Astrocyte of the hippocampus (primary cell): ENCODE data around the gene LAMA2.

Experiments used
- DNase-seq: peaks from one replicate; pipeline ENCODE4 v3.0.0; 2011; ENCODE audit warnings: low read depth, low spot score

LAMA2 gene

DNA sequence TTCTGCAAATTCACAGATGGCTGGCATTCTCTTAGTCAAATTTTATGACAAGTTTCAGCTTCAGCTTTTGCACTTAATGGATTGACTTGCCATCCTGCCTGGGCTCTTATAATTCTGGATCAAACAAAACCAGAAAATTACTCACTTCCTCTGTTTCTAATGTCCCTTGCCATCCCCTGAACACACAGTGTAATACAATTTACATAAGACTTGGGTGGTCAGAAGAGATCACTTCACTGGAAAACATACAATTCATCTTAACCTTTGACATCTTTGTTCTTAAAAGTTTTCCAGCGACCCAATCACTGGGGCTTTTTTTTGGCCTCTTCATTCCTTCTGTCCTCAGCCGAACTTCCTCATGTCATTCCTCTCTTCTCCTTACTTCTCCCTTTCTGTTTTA is 628.0 kb downstream of the LAMA2 start:
- peak; percentile 12 for DNase-seq

DNA sequence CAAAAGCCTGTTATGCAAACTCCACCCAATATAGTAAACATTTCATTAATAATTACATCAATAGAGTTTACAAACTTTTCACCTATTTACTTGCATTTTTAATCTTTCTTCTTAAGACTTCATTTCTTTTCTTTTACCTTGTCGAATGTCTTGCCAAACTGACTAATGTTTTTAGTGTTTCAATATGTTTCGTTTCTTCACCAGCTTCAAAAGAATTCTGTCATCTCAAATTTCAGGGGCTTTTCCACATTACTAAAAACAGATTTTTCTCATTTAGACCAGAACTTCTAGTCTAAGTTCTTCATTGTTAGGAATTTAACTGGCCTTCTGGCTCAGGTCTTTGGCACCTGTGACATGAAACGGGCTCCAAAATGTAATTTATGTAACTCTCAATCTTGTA is 630.5 kb downstream of the LAMA2 start:
- peak; percentile 22 for DNase-seq

DNA sequence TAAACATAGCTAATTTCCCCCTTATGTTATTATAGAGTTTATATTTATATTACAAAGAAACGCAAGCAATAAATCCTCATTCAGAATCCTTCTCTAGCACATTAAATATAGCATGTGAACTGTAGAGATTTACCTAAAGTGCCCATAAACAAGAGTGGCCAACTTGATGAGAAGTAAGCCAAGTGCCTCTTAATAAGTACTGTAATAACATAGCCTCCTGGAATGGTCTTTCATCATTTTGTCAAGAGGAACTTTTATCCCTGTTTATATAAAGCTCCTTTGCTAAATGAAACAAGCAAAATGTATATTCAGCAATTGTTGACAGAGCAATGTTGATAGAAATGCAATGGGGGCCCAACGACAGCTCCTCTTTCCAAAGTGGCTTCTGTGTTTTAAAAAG is 632.1 kb downstream of the LAMA2 start:
- no peak for DNase-seq

DNA sequence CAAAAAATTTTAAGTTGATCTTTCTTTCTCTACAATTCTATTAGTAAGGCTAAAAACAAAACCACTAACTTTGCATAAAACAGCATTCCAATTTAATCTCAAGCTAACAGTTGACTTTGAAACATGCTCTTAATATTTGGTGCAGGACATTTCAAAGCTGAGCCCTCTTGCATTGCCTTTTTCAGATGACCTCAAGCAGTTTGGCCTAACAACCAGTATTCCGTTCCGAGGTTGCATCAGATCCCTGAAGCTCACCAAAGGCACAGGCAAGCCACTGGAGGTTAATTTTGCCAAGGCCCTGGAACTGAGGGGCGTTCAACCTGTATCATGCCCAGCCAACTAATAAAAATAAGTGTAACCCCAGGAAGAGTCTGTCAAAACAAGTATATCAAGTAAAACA is 633.1 kb downstream of the LAMA2 start:
- DNase-seq: peak; percentile 15

DNA sequence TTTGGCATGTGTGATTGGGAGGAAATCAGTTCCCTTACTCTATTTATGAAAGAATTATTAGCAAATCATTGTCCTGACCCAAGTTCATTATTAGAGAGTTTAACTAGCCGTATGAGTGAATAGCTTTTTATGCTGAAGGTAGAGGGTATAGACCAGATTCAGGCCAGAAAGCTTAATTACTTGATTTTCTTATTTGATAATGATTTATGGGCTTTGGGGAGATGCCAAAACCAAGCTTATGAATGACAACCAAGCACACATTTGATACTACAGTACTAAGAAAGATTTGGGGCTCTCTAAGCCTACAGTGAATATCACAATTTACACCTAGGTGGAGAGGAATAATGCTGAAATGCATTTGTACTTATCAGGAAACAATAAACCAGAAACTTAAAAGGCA is 633.8 kb downstream of the LAMA2 start:
- DNase-seq: no peak

DNA sequence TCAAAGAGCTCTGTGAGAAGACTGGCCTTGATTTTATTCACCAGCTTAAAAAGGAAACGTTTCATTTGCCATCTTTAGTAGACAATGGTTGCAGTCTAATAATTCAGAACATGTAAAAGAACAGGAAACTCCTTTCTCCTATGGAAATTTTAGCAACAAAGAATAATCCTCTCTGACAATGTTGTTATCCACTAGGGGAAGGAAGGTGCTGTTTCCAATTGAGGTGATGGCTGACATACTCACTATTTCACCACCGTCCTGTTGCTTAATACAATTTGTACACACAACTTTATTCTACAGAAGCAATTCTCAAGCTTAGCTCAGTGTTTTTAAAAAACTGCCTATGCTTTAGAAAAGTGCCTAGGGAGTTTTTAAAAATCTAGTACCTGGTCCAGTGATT is 634.4 kb downstream of the LAMA2 start:
- DNase-seq: no peak

DNA sequence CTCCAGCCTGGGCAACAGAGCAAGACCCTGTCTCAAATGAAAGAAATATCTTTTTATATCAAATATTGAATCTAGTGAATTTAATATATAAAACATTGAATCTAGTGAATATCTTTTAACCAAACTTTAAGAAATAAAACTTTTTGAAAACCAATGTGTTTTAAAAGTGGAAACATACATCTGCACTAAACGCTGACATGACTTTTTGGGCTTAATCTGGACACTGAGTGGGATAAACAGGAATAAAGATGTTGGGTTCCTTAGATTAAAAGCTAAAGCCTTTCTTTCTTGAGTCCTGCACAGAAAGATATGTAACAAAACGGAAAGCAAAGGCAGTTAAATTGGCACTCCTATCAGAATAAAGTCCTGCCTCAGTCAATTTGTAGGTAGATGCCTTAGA is 636.8 kb downstream of the LAMA2 start:
- no peak for DNase-seq

DNA sequence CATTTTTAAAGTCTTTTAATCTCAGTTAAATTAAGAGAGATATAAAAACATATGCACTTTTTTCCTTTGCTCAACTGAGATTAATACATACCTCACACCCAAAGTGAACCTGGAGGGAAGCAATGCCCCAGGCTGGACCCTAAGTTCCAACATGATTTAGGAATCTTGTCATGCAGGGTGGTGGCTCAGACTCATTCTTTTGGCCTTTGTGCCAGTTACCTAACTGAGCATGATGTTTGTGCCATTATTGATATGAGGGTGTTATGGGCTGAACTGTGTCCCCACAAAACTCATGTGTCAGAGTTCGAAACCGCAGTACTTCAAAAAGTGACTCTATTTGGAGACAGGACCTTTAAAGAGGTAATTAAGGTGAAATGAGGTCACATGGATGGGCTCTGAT is 639.0 kb downstream of the LAMA2 start:
- DNase-seq: no peak

DNA sequence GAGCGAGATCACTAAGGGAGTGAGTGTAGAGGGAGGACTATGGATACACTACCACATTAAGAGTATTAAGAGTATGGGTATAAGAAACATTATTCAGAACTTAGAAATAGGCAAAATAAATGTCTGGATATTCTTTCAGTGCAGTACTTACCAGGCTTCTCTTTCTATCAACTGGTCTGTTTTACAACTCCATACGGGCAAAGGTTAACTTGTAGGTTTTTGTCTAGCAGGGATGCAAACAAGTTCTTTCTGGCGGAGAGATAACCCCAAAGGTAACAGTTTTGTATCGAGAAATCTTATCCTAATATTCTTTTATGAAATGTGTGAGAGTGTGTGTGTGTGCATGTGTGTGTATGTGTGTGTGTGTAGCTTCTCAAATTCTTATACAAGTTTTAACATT is 640.9 kb downstream of the LAMA2 start:
- DNase-seq: no peak

DNA sequence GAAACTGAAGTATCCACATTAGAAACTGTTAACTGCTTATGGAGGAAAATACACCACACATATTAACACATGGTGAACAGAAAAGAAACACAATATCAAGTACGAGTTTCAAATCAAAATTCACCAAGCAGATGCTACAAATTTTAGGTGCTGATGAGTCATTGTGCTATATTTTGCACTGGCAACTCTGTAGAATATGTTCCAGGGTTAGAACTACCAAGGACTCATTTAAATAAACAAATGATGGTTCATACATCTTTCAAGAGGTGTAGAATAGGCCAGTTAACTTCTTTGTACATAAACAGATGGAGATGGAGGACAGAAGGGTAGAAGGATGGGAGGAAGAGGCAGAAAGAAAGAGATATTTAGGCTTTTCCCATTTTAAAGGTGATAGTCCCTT is 642.1 kb downstream of the LAMA2 start:
- DNase-seq: no peak

DNA sequence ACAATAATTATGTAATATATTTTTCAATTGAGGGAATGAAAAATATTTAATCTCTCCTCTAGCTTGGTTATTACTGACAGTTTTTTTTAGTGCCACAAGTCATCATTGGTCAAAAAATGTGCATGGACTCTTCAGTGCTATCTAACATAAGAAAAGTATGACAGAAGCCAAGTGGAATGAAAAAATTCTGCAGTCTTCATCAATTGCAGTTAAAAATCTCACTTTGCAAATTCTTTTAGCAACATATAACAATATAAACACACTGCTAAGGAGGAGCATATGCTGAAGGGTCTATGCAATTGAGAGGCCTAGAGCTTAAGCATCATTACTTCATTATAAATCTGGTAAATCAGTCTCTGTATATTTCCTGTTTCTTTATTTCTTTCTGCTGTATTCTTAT is 652.0 kb downstream of the LAMA2 start:
- no peak for DNase-seq

DNA sequence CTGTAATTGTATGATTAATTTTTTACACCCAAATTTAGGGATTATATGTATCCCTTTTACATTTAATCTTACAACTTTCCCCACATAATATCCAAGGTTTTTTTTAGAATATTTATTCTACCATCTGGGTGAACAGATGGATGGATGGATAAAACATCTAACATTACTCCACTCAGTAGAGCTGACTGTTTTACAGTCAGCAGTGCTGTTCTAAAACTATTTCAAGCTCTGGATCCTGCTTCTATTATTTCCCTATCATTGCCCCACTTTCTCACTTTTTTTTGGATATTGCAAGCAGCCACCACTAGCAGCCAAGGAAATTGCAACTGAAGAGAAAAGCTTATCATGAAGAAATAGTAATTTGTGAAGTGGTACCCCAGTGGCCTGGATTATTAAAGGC is 653.3 kb downstream of the LAMA2 start:
- DNase-seq: no peak

DNA sequence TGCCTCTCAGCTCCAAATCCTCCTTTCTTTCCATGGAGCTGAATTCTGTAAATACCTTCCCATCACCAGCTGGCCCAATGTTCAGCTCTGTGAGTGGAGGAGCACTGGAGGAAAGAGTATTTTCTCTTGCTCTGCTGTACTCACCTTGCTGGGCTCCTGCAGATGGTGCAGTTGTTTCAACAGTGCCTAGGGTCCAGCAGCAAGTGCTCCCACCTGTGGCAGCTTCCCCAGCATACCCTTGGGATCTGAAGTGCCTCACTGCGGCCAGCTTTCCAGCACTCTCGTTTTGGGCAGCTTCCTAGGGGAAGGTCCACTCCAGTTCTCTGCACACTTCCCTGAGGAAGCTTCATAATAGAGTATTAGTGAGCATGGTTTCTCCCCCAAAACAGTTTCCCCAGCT is 656.1 kb downstream of the LAMA2 start:
- DNase-seq: no peak

DNA sequence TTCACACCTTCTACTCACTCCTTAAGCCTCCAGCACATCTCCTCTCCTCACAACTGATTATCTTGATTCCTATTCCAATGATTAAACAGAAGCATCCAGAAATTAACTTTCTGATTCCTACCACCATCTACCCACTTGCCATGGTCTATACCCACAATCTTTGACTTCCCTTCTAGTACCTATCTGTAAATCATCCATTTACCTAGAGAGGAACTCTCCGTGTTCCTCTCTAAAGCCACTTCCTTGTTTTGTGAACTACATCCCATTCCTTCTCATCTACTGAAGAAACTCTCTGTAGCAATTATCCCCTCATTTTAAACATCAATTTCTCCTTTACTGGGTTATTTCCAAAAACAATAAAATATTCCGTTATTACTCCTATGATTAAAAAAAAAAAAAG is 659.8 kb downstream of the LAMA2 start:
- DNase-seq: no peak

DNA sequence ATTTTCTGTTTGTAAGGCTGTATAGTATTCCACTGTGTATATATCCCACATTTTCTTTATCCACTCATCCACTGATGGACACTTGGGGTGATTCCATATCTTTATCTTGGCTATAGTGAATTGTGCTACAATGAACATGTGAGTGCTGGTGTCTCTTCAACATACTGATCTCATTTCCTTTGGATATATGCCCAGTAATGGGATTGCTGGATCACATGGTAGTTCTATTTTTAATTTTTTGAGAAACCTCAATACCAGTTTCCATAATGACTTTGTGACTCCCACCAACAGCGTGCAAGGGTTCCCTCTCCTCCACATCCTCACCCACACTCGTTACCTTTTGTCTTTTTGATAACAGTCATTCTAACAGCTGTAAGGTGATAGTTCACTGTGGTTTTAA is 661.0 kb downstream of the LAMA2 start:
- DNase-seq: no peak

DNA sequence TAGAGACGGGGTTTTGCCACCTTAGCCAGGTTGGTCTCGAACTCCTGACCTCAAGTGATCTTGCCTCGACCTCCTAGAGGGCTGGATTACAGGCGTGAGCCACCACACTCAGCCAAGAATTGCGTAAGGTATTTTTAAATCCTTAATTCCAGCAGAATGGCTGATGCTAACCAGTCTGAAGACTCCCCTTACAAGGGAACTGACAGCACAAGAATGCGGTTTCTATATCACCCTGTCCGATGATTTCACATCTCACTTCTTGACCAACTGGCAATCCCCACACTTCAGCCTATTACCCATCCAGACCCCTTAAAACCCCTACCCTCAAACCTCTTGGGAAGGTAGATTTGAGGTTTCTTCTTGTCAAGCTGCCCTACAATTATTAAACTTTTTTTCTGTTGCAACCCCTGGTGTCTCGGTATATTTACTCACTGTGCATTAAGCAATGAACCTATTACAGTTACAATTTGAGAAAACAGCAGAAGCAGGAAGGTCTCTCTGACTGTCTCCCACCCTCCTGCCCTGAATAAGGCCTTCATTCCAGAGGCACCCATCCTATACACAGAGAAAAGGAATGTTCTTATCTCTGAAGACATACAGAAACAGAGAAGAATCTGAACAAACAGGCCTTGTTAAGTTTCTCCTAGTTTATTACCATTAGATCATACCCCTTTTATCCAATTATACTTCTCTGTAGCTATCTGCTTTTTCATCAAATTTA is 662.1 kb downstream of the LAMA2 start:
- no peak for DNase-seq

DNA sequence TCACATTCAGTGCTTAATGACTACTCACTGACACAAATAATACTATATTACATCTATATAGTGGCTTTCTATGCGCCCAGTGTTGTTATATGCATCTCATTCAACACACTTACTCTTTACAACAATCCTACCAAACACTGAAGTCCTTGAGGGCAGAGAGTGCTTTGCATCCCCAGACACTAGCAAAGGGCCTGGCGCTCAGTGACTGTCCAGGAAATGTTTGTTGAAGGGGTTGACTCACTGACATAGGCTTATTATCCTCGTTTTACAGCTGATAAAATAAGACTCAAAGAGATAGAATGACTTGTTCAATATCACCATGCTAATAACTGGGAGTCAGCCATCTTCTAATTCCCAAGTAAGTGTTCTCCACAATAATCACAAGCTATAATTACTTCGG is 663.8 kb downstream of the LAMA2 start:
- DNase-seq: no peak

DNA sequence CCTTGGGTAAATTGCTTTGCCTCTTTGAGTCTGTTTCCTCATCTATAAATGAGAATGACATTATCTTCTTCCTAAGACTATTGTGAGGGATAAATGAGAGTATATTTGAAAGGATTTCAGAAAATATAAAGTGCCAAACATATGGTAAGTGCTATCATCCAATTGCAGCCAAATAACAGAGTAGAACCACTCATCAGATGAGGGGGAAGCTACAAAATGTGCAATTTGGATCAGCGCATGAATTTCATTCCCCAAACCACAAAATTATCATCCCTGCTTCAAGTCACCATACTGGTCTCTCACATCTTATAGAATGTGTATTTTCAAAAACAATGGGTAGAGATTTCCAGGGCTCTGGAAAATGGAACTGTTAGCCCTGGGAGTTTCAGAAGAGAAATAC is 668.5 kb downstream of the LAMA2 start:
- no peak for DNase-seq

DNA sequence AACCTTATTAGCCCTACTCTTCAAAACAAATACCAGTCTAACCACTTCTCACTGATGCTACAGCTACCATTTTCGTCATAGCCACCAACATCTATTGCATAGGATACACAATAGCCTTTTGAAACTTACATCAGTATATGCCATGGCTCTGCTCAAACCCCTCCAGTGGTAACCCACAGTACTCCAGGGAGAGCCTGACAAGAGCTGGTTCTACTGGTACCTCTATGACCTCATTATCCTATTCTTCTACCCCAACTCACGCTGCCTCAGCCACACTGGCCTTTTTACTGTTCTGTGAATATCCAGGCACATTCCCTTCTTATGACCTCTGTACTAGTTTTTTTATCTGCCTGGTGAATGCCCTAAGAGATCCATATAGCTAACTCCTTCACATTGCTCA is 669.5 kb downstream of the LAMA2 start:
- DNase-seq: no peak

DNA sequence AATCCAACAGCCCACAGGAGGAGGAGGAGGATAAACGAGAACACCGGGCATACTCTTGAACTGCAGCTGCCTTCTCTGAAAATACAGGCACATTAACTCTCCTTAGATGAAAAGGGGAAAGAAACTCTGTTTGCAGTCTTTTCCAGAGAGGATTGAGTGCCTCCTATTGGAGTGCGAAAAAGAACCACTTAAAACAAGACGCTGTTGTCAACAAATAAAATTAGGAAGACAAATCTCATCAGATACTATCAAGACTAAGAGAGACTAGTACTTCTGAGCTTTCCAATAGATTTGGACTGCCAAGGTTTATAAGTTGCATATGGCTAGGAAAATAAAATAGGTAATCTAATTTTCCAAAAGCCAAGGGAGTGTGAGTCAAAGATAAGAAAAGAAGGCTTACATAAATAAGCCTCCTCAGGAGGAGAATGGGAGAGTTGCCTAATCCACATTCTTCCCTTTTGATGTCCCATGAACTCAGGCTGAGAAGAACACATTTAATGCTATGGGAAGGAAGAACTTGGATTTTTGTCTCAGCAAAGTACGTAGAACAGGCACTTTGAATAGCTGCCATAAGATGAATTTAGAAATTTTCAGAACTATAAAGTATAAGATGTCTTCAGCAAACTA is 672.4 kb downstream of the LAMA2 start:
- DNase-seq: peak; percentile 43

DNA sequence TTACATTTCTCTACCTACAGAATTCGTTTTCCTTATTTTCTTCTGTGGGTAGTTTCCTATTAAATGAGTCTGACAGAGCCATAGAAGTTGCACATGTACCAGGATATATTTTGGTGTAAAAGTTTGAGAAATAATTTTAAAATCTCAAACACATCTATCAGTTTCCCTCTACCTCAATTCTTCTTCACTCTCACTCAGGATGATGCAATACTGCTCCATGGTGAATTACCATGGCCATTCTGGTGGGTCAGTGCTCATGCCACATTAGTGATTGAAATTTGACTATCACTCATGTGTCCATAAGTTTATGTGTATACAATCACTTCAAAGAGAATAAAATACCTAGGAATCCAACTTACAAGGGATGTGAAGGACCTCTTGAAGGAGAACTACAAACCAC is 675.3 kb downstream of the LAMA2 start:
- DNase-seq: no peak

DNA sequence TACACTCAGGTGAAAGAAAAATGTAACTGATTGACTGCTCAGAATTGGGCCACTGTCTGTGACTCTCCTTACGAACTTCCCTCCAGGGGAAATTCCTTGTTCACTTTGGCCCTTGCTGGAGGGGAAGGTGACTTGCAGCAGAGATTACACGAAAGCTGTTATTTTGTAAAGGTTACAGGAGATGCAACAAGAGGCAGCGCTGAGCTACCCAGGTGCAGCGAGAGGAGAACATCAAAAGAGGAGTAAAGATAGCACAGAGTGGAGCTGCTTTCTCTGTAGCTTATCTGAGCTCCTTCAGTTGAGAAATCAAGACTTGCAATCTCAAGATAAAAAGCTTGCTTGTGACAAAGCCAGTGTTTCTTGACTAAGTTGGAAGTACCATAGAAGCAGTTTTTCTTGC is 682.4 kb downstream of the LAMA2 start:
- no peak for DNase-seq

DNA sequence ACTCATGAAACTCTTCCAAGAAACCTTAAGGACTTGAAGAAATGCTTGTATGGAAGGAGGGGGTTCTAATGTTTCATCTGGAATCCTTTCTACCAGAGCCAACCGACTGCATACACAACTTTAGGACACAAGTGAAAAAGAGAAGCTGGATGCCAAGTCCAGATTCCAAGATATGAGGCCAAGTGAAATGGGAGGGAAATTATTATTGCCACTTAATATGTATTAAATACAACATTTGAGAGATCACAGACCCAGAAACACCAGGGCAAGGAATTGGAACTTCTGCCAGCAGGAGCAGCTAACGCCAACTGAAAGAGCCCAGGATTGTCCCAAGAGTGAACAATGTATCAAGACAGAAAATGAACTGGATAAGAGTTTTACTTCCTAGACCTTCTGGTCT is 682.9 kb downstream of the LAMA2 start:
- DNase-seq: no peak
